ENCODE results near the gene ACTL7A.

DNA sequence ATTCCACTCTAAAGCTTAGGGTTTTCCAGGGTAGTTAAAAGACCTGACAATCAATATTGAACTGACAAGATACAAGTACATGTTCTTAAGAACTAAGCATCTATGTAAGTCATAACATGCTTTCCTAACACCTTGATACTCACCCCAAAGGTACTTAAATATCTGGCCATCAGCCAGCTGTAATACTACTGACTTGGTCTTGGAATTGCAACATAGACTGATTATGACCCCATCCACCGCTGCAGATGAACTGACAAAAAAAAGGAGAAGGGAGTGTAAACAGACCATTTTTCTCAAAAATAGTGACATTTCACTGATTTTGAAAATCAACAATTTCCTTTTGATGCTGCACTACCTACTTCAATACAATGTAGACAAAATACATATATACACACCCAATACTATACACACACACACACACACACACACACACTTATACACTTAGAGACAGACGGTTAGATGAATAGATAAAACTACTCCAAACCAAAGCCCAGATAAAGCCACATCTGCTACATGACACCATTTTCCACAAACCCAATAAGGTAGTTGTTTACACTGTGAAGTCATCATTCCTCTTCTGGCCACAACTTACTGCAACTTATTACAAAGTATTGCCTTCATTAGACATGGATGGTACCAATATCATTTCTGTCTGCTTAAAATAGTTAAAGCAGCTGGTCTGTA is 41.5 kb downstream of the ACTL7A start:
- TF ChIP-seq, protein P1, sequence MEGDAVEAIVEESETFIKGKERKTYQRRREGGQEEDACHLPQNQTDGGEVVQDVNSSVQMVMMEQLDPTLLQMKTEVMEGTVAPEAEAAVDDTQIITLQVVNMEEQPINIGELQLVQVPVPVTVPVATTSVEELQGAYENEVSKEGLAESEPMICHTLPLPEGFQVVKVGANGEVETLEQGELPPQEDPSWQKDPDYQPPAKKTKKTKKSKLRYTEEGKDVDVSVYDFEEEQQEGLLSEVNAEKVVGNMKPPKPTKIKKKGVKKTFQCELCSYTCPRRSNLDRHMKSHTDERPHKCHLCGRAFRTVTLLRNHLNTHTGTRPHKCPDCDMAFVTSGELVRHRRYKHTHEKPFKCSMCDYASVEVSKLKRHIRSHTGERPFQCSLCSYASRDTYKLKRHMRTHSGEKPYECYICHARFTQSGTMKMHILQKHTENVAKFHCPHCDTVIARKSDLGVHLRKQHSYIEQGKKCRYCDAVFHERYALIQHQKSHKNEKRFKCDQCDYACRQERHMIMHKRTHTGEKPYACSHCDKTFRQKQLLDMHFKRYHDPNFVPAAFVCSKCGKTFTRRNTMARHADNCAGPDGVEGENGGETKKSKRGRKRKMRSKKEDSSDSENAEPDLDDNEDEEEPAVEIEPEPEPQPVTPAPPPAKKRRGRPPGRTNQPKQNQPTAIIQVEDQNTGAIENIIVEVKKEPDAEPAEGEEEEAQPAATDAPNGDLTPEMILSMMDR (IDR thresholded peaks at IDR 0.05), result no peak
- TF ChIP-seq POLR2A (IDR thresholded peaks at IDR 0.05), result no peak
